Measurements from ENCODE around the gene JAG1.

DNA sequence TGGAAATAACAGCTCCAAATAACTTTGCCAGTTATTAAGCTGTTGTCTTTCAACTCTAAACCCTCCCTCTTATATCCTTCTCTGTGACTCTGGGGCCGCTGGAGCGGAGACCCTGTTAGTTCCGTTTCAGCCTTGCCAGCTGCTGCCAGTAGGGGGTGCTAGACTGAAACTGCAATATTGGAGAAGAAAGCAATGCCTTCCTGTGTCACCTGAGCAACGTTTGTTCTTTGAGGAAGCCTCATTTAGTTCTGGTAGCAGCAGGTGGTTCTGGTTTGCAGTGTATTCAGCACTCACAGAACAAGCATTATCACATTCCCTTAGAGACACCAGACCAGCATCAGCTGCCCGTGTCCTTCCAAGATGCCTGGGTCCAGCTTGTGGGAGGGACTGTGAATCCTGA lies 22.9 kb upstream of the JAG1 start:
- no peak for TF ChIP-seq POLR2A (IDR thresholded peaks at IDR 0.05)
- TF ChIP-seq, protein P1, sequence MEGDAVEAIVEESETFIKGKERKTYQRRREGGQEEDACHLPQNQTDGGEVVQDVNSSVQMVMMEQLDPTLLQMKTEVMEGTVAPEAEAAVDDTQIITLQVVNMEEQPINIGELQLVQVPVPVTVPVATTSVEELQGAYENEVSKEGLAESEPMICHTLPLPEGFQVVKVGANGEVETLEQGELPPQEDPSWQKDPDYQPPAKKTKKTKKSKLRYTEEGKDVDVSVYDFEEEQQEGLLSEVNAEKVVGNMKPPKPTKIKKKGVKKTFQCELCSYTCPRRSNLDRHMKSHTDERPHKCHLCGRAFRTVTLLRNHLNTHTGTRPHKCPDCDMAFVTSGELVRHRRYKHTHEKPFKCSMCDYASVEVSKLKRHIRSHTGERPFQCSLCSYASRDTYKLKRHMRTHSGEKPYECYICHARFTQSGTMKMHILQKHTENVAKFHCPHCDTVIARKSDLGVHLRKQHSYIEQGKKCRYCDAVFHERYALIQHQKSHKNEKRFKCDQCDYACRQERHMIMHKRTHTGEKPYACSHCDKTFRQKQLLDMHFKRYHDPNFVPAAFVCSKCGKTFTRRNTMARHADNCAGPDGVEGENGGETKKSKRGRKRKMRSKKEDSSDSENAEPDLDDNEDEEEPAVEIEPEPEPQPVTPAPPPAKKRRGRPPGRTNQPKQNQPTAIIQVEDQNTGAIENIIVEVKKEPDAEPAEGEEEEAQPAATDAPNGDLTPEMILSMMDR (IDR thresholded peaks at IDR 0.05): peak in 4 of 6 experiments; percentile 8 to 49 (median 26)
